GM12873 (cell line): ENCODE results near the gene AGO1.

Experiments used
- CTCF ChIP-seq: IDR thresholded peaks from 2 replicates; pipeline ENCODE4 v1.5.1; 2012; ENCODE audit warnings: low read depth, mild to moderate bottlenecking, moderate library complexity, low read length, control low read depth; ENCODE audit not compliant: insufficient read depth; ENCODE audit errors: missing control alignments

The AGO1 gene

GRCh38 chr1:35870651-35871309, 12.2 kb upstream of the AGO1 start:
- TF ChIP-seq CTCF = no peak

DNA sequence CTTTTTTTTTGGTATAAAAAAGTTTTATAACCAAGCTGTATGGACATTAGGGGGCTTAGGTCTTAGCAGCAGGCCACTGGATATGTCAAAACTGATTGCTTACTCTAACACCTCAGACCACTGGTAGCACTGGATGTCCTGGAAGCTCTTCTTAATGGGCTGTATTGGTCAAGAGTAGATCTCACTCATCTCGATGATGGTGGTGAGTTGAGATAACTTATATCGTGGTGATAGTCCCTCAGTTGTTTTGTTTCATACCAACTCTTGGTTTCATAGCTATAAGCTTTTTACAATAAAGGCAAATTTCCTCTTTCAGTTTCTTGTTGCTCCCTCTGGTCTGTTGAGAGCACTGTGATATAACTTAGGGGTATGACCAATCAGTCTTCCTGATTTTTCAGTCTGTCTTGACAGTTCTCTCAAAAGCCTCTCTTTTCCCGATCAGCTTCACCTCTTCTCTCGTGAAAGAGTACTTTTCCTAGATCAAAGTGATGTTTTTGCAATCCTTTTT, 9.7 kb upstream of the AGO1 start:
- no peak for TF ChIP-seq CTCF

GRCh38 chr1:35876988-35877387, 6.0 kb upstream of the AGO1 start:
- TF ChIP-seq CTCF = no peak

GRCh38 chr1:35881850-35882273, 1.1 kb upstream of the AGO1 start:
- no peak for TF ChIP-seq CTCF

- no peak for TF ChIP-seq CTCF
These were observed 444 bp upstream of the AGO1 start for GRCh38 chr1:35882586-35882944.

DNA sequence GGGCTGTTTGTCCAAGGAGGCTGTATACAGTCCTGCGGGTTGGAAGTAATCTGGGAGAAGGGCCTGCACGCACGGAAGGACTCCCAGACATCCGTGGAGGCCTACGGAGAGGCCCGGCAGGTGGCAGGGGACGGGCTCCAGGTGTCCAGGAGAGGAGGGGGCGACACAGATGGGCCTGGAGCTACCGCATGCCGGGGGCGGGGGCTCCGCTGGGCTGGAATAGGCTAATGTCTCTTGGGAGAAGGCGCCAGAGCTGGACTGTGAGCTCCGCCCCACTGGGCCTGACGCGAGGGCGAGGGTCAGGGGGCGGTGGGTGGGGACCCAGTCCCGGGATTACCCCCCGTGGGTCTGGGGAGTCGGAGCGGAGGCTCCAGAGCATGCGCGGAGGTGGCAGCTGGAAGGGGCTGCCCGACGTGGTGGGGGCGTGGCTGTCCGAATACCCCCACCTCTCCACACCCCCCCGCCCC, 659 bp downstream of the AGO1 start:
- no peak for TF ChIP-seq CTCF

DNA sequence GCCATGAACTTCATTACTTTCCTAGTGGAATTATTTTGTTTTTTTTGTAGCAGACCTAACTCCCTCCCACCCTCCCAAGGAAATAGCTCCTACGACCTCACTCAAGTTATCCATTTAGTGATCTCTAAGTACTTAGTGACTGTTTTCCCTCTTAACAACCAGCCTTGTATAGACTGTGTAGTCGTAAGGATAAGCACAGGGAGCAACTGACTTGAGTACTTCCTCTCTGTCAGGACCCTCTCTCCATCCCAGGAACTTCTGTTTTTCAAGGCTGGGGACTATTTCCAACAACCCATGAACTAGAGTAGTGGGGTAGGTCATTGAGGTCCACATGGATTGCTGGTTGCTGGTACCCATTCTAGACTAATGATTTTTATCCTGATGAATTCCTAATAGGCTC, 1.9 kb downstream of the AGO1 start:
- no peak for TF ChIP-seq CTCF
